HepG2 (cell line): Measurements from ENCODE around the gene SEC24D. TPM values are rescaled to one million over a fixed set of nuclear protein-coding genes. Genes with fewer than 3 reads are reported as not detected.

Source experiments
- ATRX ChIP-seq: sonication (generic); formaldehyde crosslinking; IDR thresholded peaks from 2 replicates; pipeline ENCODE4 v1.4.0; 2020; ENCODE audit warnings: missing genetic modification reagents, borderline replicate concordance
- CCDC6 ChIP-seq: sonication (generic); formaldehyde crosslinking; IDR thresholded peaks from 2 replicates; pipeline ENCODE4 v1.8.1; 2022; ENCODE audit warnings: mild to moderate bottlenecking, missing genetic modification reagents, moderate library complexity
- DR1 ChIP-seq: sonication (generic); formaldehyde crosslinking; IDR thresholded peaks from 2 replicates; pipeline ENCODE4 v1.8.0; 2021; ENCODE audit warnings: mild to moderate bottlenecking, missing genetic modification reagents, inconsistent platforms
- DRAP1 ChIP-seq: IDR thresholded peaks from 2 replicates; pipeline ENCODE4 v1.6.1; 2016; ENCODE audit warnings: missing genetic modification reagents, missing compliant biosample characterization
- ETS1 ChIP-seq: sonication (generic); formaldehyde crosslinking; IDR thresholded peaks from 2 replicates; pipeline ENCODE4 v1.4.0; 2020; ENCODE audit warnings: missing genetic modification reagents
- ETV5 ChIP-seq: IDR thresholded peaks from 2 replicates; pipeline ENCODE4 v1.6.1; 2018; ENCODE audit warnings: missing biosample characterization, missing genetic modification reagents, inconsistent platforms, borderline replicate concordance
- HDAC1 ChIP-seq: sonication (generic); formaldehyde crosslinking; IDR thresholded peaks from 2 replicates; pipeline ENCODE4 v1.5.1; 2020; ENCODE audit warnings: mild to moderate bottlenecking, missing genetic modification reagents
- HOXD1 ChIP-seq: sonication (generic); formaldehyde crosslinking; IDR thresholded peaks from 2 replicates; pipeline ENCODE4 v1.5.0; 2020; ENCODE audit warnings: missing genetic modification reagents
- JUN ChIP-seq: sonication (generic); formaldehyde crosslinking; IDR thresholded peaks from 2 replicates; pipeline ENCODE4 v1.4.0; 2020; ENCODE audit warnings: mild to moderate bottlenecking, missing genetic modification reagents
- KDM2A ChIP-seq: sonication (generic); formaldehyde crosslinking; IDR thresholded peaks from 2 replicates; pipeline ENCODE4 v1.4.0; 2020; ENCODE audit warnings: low read depth, missing genetic modification reagents, borderline replicate concordance
- KDM5A ChIP-seq: fragments of 200-600 bp; sonication (generic); IDR thresholded peaks from 2 replicates; pipeline ENCODE4 v1.7.0; 2018; ENCODE audit warnings: antibody characterized with exemption, mild to moderate bottlenecking, low read length, borderline replicate concordance
- LBX2 ChIP-seq: sonication (generic); formaldehyde crosslinking; IDR thresholded peaks from 2 replicates; pipeline ENCODE4 v1.5.0; 2020; ENCODE audit warnings: missing genetic modification reagents, mild to moderate bottlenecking, borderline replicate concordance
- MED13 ChIP-seq: sonication (generic); formaldehyde crosslinking; IDR thresholded peaks from 2 replicates; pipeline ENCODE4 v1.5.0; 2020; ENCODE audit warnings: missing genetic modification reagents
- PAX8 ChIP-seq: sonication (generic); formaldehyde crosslinking; IDR thresholded peaks from 2 replicates; pipeline ENCODE4 v1.8.0; 2022; ENCODE audit warnings: mild to moderate bottlenecking, missing genetic modification reagents, borderline replicate concordance
- PLRG1 ChIP-seq: fragments of 450-650 bp; conservative IDR thresholded peaks from 2 replicates; pipeline ENCODE4 v1.6.1; 2016
- RARG ChIP-seq: sonication (generic); formaldehyde crosslinking; IDR thresholded peaks from 2 replicates; pipeline ENCODE4 v1.4.0; 2020; ENCODE audit warnings: low read depth, mild to moderate bottlenecking, missing genetic modification reagents
- RFXAP ChIP-seq: sonication (generic); formaldehyde crosslinking; IDR thresholded peaks from 2 replicates; pipeline ENCODE4 v1.4.0; 2020; ENCODE audit warnings: missing genetic modification reagents, borderline replicate concordance
- SAP130 ChIP-seq: IDR thresholded peaks from 2 replicates; pipeline ENCODE4 v1.6.1; 2016; ENCODE audit warnings: low read depth
- SMARCE1 ChIP-seq: fragments of 450-650 bp; IDR thresholded peaks from 2 replicates; pipeline ENCODE4 v1.6.1; 2017; ENCODE audit warnings: borderline replicate concordance
- ZNF205 ChIP-seq: IDR thresholded peaks from 2 replicates; pipeline ENCODE4 v1.6.1; 2018; ENCODE audit warnings: missing biosample characterization, missing genetic modification reagents
- ZNF292 ChIP-seq: sonication (generic); formaldehyde crosslinking; IDR thresholded peaks from 2 replicates; pipeline ENCODE4 v1.8.1; 2022; ENCODE audit warnings: mild to moderate bottlenecking, low read depth, missing genetic modification reagents, borderline replicate concordance
- ZNF317 ChIP-seq: sonication (generic); formaldehyde crosslinking; IDR thresholded peaks from 2 replicates; pipeline ENCODE4 v1.5.0; 2020; ENCODE audit warnings: mild to moderate bottlenecking, missing genetic modification reagents
- ZNF543 ChIP-seq: sonication (generic); formaldehyde crosslinking; IDR thresholded peaks from 2 replicates; pipeline ENCODE4 v1.4.0; 2020; ENCODE audit warnings: mild to moderate bottlenecking, missing genetic modification reagents
- ZNF563 ChIP-seq: sonication (generic); formaldehyde crosslinking; IDR thresholded peaks from 2 replicates; pipeline ENCODE4 v1.8.0; 2022; ENCODE audit warnings: mild to moderate bottlenecking, moderate library complexity, missing genetic modification reagents
- ZNF569 ChIP-seq: sonication (generic); formaldehyde crosslinking; IDR thresholded peaks from 2 replicates; pipeline ENCODE4 v1.5.0; 2020; ENCODE audit warnings: mild to moderate bottlenecking, missing genetic modification reagents, moderate library complexity, borderline replicate concordance
- ZNF614 ChIP-seq: IDR thresholded peaks from 2 replicates; pipeline ENCODE4 v1.6.1; 2018; ENCODE audit warnings: missing biosample characterization, missing genetic modification reagents, inconsistent platforms, borderline replicate concordance
- ZNF841 ChIP-seq: sonication (generic); formaldehyde crosslinking; IDR thresholded peaks from 2 replicates; pipeline ENCODE4 v1.8.1; 2023; ENCODE audit warnings: missing genetic modification reagents, borderline replicate concordance
- polyA plus RNA-seq, 8 experiments: library from polyadenylated mRNA; depleted of rRNA in 3 of 8; stranded (reverse) in 7 of 8; unstranded in 1 of 8; fragments of >200 nt; fragmentation: Illumina TruSeq in 4 of 8; extraction: Trizol in 4 of 8; gene quantifications; 2 replicates each; pipeline versions ENCODE4 v1.2.1 to v1.2.3, GENCODE V29; 2011 to 2016; ENCODE audit warnings: low read depth in 4 of 8, missing spikeins in 1 of 8, mixed read lengths in 1 of 8; ENCODE audit not compliant: insufficient read depth in 1 of 8
- total RNA-seq, 5 experiments: library from RNA; depleted of rRNA; stranded (reverse); fragments of >200 nt; fragmentation: Illumina TruSeq; extraction: Trizol; gene quantifications; 2 replicates each; pipeline ENCODE4 v1.2.3, GENCODE V29; 2016; ENCODE audit warnings: low read depth in 1 of 5
- TF ChIP-seq, protein P1 (sequence below): sonication (generic); formaldehyde crosslinking; IDR thresholded peaks from 2 replicates; pipeline ENCODE4 v1.4.0; 2020; ENCODE audit warnings: missing genetic modification reagents

The SEC24D gene
- total and polyA plus RNA-seq, 2 of the 13 experiments (the other 11 are each of a cell fraction or from before 2014, with no cell fraction given), result 30.0 to 51.1 TPM

DNA sequence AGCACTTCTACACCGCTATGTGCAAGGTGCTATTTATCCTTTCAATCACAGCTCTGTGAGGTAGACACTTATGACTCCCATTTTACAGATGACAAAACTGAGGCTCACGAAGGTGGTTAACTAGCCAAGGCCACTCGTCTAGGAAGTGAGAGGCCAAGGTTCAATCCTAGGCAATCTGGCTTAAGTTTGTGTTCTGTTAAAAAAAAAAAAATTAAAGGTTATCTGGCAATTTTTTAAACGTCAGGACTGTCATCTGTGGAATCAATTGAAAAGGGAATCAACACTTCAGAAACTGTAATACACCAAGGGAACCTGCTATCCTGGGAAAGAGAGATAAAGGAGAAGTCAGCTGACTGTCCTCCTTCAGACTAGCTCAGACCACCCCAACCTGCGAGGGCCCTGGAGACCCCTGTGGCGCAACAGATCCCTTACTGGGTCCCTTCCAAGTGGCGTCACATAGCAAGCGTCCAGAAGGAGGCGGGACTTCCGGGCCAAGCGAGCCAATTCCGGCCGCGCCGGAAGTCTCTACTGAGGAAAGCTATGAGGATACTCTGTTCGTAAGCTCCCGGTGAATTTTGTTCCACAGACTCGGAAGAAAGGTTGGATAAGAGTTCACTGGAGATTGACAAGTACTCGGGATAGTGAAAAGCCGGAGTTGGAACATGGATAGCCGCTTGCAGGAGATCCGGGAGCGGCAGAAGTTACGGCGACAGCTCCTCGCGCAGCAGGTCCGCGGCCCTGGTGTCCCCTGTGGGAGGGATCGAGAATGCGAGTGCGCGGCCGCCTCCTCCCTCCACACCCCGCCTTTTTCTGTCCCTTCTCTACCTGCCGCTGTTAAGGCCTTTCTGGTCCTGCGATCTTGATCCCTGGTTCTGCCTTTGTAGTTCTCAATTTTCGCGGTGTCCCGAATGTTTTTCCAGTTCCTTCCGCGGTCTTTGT lies 150.8 kb downstream of the SEC24D start, which contains the start of gene METTL14 (continued):
- TF ChIP-seq ATRX (CRISPR knock-in tag), result no peak
- TF ChIP-seq HOXD1 (CRISPR knock-in tag), result peak; percentile 42; the same call in 1 of the 2 replicates
- peak; percentile 75 for TF ChIP-seq RFXAP (CRISPR knock-in tag)
- TF ChIP-seq SMARCE1, result no peak
- no peak for TF ChIP-seq ETS1 (CRISPR knock-in tag)
- no peak; the same call in 1 of the 2 replicates for TF ChIP-seq ZNF569 (CRISPR knock-in tag)
- no peak for TF ChIP-seq JUN (CRISPR knock-in tag)
- TF ChIP-seq, protein P1, sequence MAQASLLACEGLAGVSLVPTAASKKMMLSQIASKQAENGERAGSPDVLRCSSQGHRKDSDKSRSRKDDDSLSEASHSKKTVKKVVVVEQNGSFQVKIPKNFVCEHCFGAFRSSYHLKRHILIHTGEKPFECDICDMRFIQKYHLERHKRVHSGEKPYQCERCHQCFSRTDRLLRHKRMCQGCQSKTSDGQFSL (CRISPR knock-in tag), result 0 out of 2 replicates have a peak, but pooled peaks have one; percentile 42
- no peak for TF ChIP-seq ZNF543
- TF ChIP-seq PAX8, result no peak
- peak; percentile 82 for TF ChIP-seq KDM2A (CRISPR knock-in tag)
- TF ChIP-seq ZNF563, result peak; percentile 79; the same call in 1 of the 2 replicates
- no peak for TF ChIP-seq ZNF205
- peak; percentile 94 for TF ChIP-seq KDM5A
- TF ChIP-seq MED13, result peak; percentile 71; the same call in 1 of the 2 replicates
- no peak for TF ChIP-seq ZNF292
- no peak for TF ChIP-seq RARG (CRISPR knock-in tag)
- peak; percentile 71; the same call in 1 of the 2 replicates for TF ChIP-seq ZNF614 (CRISPR knock-in tag)
- peak; percentile 81 for TF ChIP-seq HDAC1 (CRISPR knock-in tag)
- TF ChIP-seq ETV5 (CRISPR knock-in tag), result peak; percentile 62
- no peak for TF ChIP-seq LBX2
- TF ChIP-seq PLRG1, result no peak
- TF ChIP-seq ZNF841 (CRISPR knock-in tag), result no peak
- 0 out of 2 replicates have a peak, but pooled peaks have one; percentile 41 for TF ChIP-seq ZNF317
- 0 out of 2 replicates have a peak, but pooled peaks have one; percentile 19 for TF ChIP-seq CCDC6 (CRISPR knock-in tag)
- TF ChIP-seq DRAP1, result no peak; the same call in 1 of the 2 replicates
- TF ChIP-seq DR1 (CRISPR knock-in tag), result no peak
- TF ChIP-seq SAP130 (CRISPR knock-in tag), result peak; percentile 88
